GM12878 (cell line): Measurements from ENCODE around the gene GAD2. TPM values are rescaled to one million over a fixed set of nuclear protein-coding genes. Genes with fewer than 3 reads are reported as not detected.

Experiments
- ATAC-seq: fragments of 200-7000 bp; cut with Tn5 transposase; 3 replicates; pipeline ENCODE4 v1.9.1; 2020; ENCODE audit warnings: mild to moderate bottlenecking, moderate library complexity
- BruUV-seq: library from RNA; stranded (reverse); fragments of 400-500 nt; replicated peaks from 2 replicates; lab custom pipeline; 2021; lab: Mats Ljungman, UMichigan
- CTCF ChIA-PET: fragments of 300-600 bp; sonication (Branson Sonifier 250); formaldehyde crosslinking; extraction: SDS; loops from one replicate; lab custom pipeline; 2021; ENCODE audit warnings: inconsistent platforms; lab: Yijun Ruan, JAX
- POLR2A ChIA-PET: fragments of 350-600 bp; formaldehyde crosslinking; extraction: SDS; loops from one replicate; lab custom pipeline; 2021; ENCODE audit warnings: inconsistent platforms; lab: Charles Lee
- RAD21 ChIA-PET: fragments of 300-600 bp; sonication (Branson Sonifier 250); formaldehyde crosslinking; loops from one replicate; lab custom pipeline; 2023; ENCODE audit warnings: antibody characterized with exemption; ENCODE audit not compliant: unreplicated experiment; lab: Charles Lee
- SMC1A ChIA-PET: fragments of 300-600 bp; sonication (Branson Sonifier 250); formaldehyde crosslinking; loops from one replicate; lab custom pipeline; 2023; ENCODE audit not compliant: unreplicated experiment, uncharacterized antibody; lab: Charles Lee
- DNase-seq: peaks from one replicate; pipeline ENCODE4 v3.0.0-alpha.2; 2011; ENCODE audit warnings: low read depth, low spot score
- FAIRE-seq: peaks from 3 replicates; lab custom pipeline; 2011; peaks lifted over from hg19 to GRCh38; lab: Jason Lieb, UNC
- H2AFZ ChIP-seq: 2 replicates; pipeline ENCODE4 v1.6.0; 2011; ENCODE audit warnings: low read depth, low read length, control low read depth; ENCODE audit not compliant: control insufficient read depth
- H3K27ac ChIP-seq: 2 replicates; pipeline ENCODE4 v1.5.1; 2011; ENCODE audit warnings: control low read depth; ENCODE audit not compliant: control insufficient read depth, insufficient read depth
- H3K27me3 ChIP-seq, 2 experiments: replicated peaks in 1 of 2; 2 replicates each; pipeline versions ENCODE4 v1.6.0 to v1.6.1; 2011; ENCODE audit warnings: low read length in 1 of 2; ENCODE audit not compliant: control insufficient read depth in 2 of 2, insufficient read depth in 2 of 2
- H3K36me3 ChIP-seq, 2 experiments: 2 replicates each; pipeline ENCODE4 v1.5.1; 2011; ENCODE audit warnings: low read length in 1 of 2; ENCODE audit not compliant: control insufficient read depth in 2 of 2, insufficient read depth in 2 of 2
- H3K4me1 ChIP-seq: 2 replicates; pipeline ENCODE4 v1.6.1; 2011; ENCODE audit warnings: mild to moderate bottlenecking, low read length, moderate library complexity, mixed read lengths; ENCODE audit not compliant: control insufficient read depth, insufficient read depth
- H3K4me2 ChIP-seq: 2 replicates; pipeline ENCODE4 v1.6.0; 2011; ENCODE audit warnings: control low read depth; ENCODE audit not compliant: control insufficient read depth, insufficient read depth
- H3K4me3 ChIP-seq: fragments of 200-600 bp; sonication (generic); 2 replicates; pipeline ENCODE4 v1.5.1; 2016
- H3K79me2 ChIP-seq: 2 replicates; pipeline ENCODE4 v1.6.0; 2011; ENCODE audit warnings: low read length; ENCODE audit not compliant: control insufficient read depth, insufficient read depth
- H3K9ac ChIP-seq: 2 replicates; pipeline ENCODE4 v1.8.0; 2011; ENCODE audit warnings: low read length, control low read depth, mixed read lengths; ENCODE audit not compliant: control insufficient read depth, insufficient read depth
- H3K9me3 ChIP-seq: replicated peaks from 3 replicates; pipeline ENCODE4 v1.5.1; 2011; ENCODE audit warnings: mild to moderate bottlenecking, low read length; ENCODE audit not compliant: control insufficient read depth, insufficient read depth
- H4K20me1 ChIP-seq: 2 replicates; pipeline ENCODE4 v1.6.0; 2011; ENCODE audit not compliant: control insufficient read depth, insufficient read depth
- CBX5 ChIP-seq: sonication (generic); IDR thresholded peaks from 2 replicates; pipeline ENCODE4 v1.6.1; 2016; ENCODE audit warnings: low read depth, moderate library complexity, mild to moderate bottlenecking, inconsistent platforms
- EP300 ChIP-seq, 2 experiments: fragments of 150-350 bp in 1 of 2; IDR thresholded peaks; 2 replicates each; pipeline ENCODE4 v1.6.1; 2011 to 2012; ENCODE audit warnings: low read depth in 2 of 2, low read length in 2 of 2, borderline replicate concordance in 1 of 2, improper control_type of control experiment in 1 of 2, inconsistent platforms in 1 of 2; ENCODE audit not compliant: control insufficient read depth in 1 of 2
- JUND ChIP-seq: IDR thresholded peaks from 2 replicates; pipeline ENCODE4 v1.6.1; 2012; ENCODE audit warnings: low read depth, mild to moderate bottlenecking, low read length, improper control_type of control experiment, moderate library complexity
- MEF2B ChIP-seq: fragments of 450-650 bp; IDR thresholded peaks from 2 replicates; pipeline ENCODE4 v1.6.1; 2018; ENCODE audit warnings: mild to moderate bottlenecking, moderate library complexity; ENCODE audit not compliant: partially characterized antibody, poor library complexity, severe bottlenecking
- WGBS: methylation state at CpG from one replicate; pipeline ENCODE4 v1.1.6; 2016; ENCODE audit warnings: low lambda C conversion rate; ENCODE audit not compliant: insufficient replicate concordance, insufficient coverage; ENCODE audit errors: missing lambda C conversion rate; 5-methylcytosine and 5-hydroxymethylcytosine counted together
- in situ Hi-C: fragments of 300-500 bp; cut with MboI; formaldehyde crosslinking; loops from 9 replicates; pipeline ENCODE4 v1.14.3; 2018; ENCODE audit warnings: mixed read lengths
- intact Hi-C: fragments of 100-400 bp; cut with micrococcal nuclease; formaldehyde crosslinking; loops from one replicate; pipeline ENCODE4 v1.14.2; 2022; ENCODE audit not compliant: unreplicated experiment
- polyA plus RNA-seq, 11 experiments: library from polyadenylated mRNA; depleted of rRNA in 4 of 11; unstranded in 6 of 11; stranded (reverse) in 5 of 11; fragments of >200 nt; fragmentation: Nextera tagmentation in 4 of 11; fragmentation: Illumina TruSeq in 1 of 11; extraction: Ambion mirVana in 4 of 11; extraction: Trizol in 1 of 11; gene quantifications; 1 replicate in 1 of 11; 2 replicates in 10 of 11; pipeline versions ENCODE4 v1.2.1 to v1.2.3, GENCODE V29; 2011 to 2016; ENCODE audit warnings: inconsistent platforms in 2 of 11, missing spikeins in 2 of 11, low read depth in 1 of 11
- total RNA-seq, 4 experiments: library from RNA; depleted of rRNA in 3 of 4; stranded (reverse); fragments of >200 nt in 3 of 4; fragmentation: Illumina TruSeq in 1 of 4; extraction: Trizol in 1 of 4; gene quantifications; 2 replicates each; pipeline versions ENCODE4 v1.2.1 to v1.2.3, GENCODE V29; 2013 to 2021
- TF ChIP-seq, protein P1 (sequence below): fragments of 450-650 bp; IDR thresholded peaks from 2 replicates; pipeline ENCODE4 v1.6.1; 2017; ENCODE audit warnings: mild to moderate bottlenecking, moderate library complexity

Gene GAD2
- total and polyA plus RNA-seq, 10 of the 15 experiments (the other 5 are each of a cell fraction or from before 2014, with no cell fraction given), result not detected

- TF ChIP-seq, protein P1, sequence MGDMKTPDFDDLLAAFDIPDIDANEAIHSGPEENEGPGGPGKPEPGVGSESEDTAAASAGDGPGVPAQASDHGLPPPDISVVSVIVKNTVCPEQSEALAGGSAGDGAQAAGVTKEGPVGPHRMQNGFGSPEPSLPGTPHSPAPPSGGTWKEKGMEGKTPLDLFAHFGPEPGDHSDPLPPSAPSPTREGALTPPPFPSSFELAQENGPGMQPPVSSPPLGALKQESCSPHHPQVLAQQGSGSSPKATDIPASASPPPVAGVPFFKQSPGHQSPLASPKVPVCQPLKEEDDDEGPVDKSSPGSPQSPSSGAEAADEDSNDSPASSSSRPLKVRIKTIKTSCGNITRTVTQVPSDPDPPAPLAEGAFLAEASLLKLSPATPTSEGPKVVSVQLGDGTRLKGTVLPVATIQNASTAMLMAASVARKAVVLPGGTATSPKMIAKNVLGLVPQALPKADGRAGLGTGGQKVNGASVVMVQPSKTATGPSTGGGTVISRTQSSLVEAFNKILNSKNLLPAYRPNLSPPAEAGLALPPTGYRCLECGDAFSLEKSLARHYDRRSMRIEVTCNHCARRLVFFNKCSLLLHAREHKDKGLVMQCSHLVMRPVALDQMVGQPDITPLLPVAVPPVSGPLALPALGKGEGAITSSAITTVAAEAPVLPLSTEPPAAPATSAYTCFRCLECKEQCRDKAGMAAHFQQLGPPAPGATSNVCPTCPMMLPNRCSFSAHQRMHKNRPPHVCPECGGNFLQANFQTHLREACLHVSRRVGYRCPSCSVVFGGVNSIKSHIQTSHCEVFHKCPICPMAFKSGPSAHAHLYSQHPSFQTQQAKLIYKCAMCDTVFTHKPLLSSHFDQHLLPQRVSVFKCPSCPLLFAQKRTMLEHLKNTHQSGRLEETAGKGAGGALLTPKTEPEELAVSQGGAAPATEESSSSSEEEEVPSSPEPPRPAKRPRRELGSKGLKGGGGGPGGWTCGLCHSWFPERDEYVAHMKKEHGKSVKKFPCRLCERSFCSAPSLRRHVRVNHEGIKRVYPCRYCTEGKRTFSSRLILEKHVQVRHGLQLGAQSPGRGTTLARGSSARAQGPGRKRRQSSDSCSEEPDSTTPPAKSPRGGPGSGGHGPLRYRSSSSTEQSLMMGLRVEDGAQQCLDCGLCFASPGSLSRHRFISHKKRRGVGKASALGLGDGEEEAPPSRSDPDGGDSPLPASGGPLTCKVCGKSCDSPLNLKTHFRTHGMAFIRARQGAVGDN, result no peak
- no peak for TF ChIP-seq MEF2B
Measured at GRCh38 chr10:26331371-26331770, 114.8 kb downstream of the GAD2 start (continued).

GRCh38 chr10:26334232-26334931, 117.8 kb downstream of the GAD2 start:
- WGBS, result 33% methylated on average over 4 of the region's 4 CpGs
- no peak for TF ChIP-seq EP300 (IDR thresholded peaks at IDR 0.05; ENCODE audit: borderline replicate concordance in 1 of 2, control insufficient read depth in 1 of 2, low read depth in 2 of 2, low read length in 2 of 2)
- no peak for TF ChIP-seq JUND
- TF ChIP-seq CBX5, result 0 out of 2 replicates have a peak, but pooled peaks have one; percentile 4
- Histone ChIP-seq H4K20me1 (no peaks in the 10 kb centered on the region), H3K4me2 (no peak overlapping the region), H2AFZ (no peak overlapping the region), H3K9ac (no peak overlapping the region), H3K79me2 (no peaks in the 10 kb centered on the region), H3K4me1 (peaks cover 8% of the 10 kb centered on the region), H3K4me3 (no peak overlapping the region), H3K9me3 (no peaks in the 10 kb centered on the region; the same call in 2 of the 3 replicates), H3K36me3 (no peaks in the 10 kb centered on the region), H3K27ac (no peak overlapping the region), H3K27me3 (no peaks in the 10 kb centered on the region)
- ChIA-PET POLR2A (no interaction called here), CTCF (interaction anchor here (0.8 to 4.1 kb wide), 28 partner anchors 10 to 1026 kb away, joined by 3 to 77 read pairs (median 4); no protein-coding TSS in a partner anchor), SMC1A (interaction anchor here (0.6 to 4.6 kb wide), 24 partner anchors 10 to 548 kb away, joined by 3 to 53 read pairs (median 5); no protein-coding TSS in a partner anchor), RAD21 (interaction anchor here (1.0 to 4.1 kb wide), 15 partner anchors 13 to 547 kb away, joined by 3 to 45 read pairs (median 6); no protein-coding TSS in a partner anchor)
- no peak for FAIRE-seq
- no TSS peak for BruUV-seq
- intact Hi-C loops, result loop anchor here (2.0 to 10.0 kb wide), 3 partner anchors 104 to 400 kb away; partner anchors contain the start of gene APBB1IP
- in situ Hi-C loops, result loop anchor here (10.0 kb wide), 2 partner anchors 360 to 390 kb away; partner anchors contain the start of gene PDSS1
- DNase-seq, result no peak
- no peak for ATAC-seq
